ENCODE results near the gene TENT4A.

- no peak for TF ChIP-seq CTCF (IDR thresholded peaks at IDR 0.05 in 8 of 11, conservative IDR thresholded peaks at IDR 0.05 in 3 of 11)
- TF ChIP-seq POLR2AphosphoS5 (IDR thresholded peaks at IDR 0.05), result no peak
- TF ChIP-seq POLR2A (IDR thresholded peaks at IDR 0.05), result no peak
Measured at GRCh38 chr5:6801236-6801635, 88.0 kb downstream of the TENT4A start.
